NCI-H187 treated with DMSO at 0.1 percent for 48 hours (cell line): ENCODE data around the gene TET3.

ENCODE experiments used
- DNase-seq: peaks from one replicate; lab custom pipeline; 2025; lab: John Stamatoyannopoulos, UW

Gene TET3

GRCh38 chr2:74005786-74006185 lies 21.1 kb downstream of the TET3 start:
- DNase-seq, result no peak

GRCh38 chr2:74006459-74006858 lies 21.7 kb downstream of the TET3 start:
- DNase-seq, result no peak

GRCh38 chr2:74007121-74007520 lies 22.4 kb downstream of the TET3 start:
- no peak for DNase-seq

GRCh38 chr2:74007711-74008110 lies 23.0 kb downstream of the TET3 start:
- no peak for DNase-seq

- DNase-seq, result no peak
These were observed 24.2 kb downstream of the TET3 start for GRCh38 chr2:74008761-74009395.

- no peak for DNase-seq
These were observed 24.9 kb downstream of the TET3 start for GRCh38 chr2:74009577-74009976.

GRCh38 chr2:74010087-74010541 lies 25.4 kb downstream of the TET3 start:
- DNase-seq, result no peak

GRCh38 chr2:74011246-74011645 lies 26.5 kb downstream of the TET3 start:
- no peak for DNase-seq

- DNase-seq, result no peak
These were observed 30.1 kb downstream of the TET3 start for GRCh38 chr2:74014813-74015212.

GRCh38 chr2:74017223-74017622 lies 32.5 kb downstream of the TET3 start:
- no peak for DNase-seq

GRCh38 chr2:74019516-74019915 lies 34.8 kb downstream of the TET3 start:
- no peak for DNase-seq

- no peak for DNase-seq
These were observed 36.1 kb downstream of the TET3 start for GRCh38 chr2:74020702-74021406.

GRCh38 chr2:74021407-74021755 lies 36.7 kb downstream of the TET3 start:
- no peak for DNase-seq

- no peak for DNase-seq
These were observed 39.5 kb downstream of the TET3 start for GRCh38 chr2:74024216-74024615.

- DNase-seq, result no peak
These were observed 41.4 kb downstream of the TET3 start for GRCh38 chr2:74025971-74026612.

GRCh38 chr2:74026687-74027241 lies 42.1 kb downstream of the TET3 start:
- DNase-seq, result no peak

GRCh38 chr2:74027496-74027895 lies 42.8 kb downstream of the TET3 start:
- no peak for DNase-seq

GRCh38 chr2:74028290-74028689 lies 43.6 kb downstream of the TET3 start:
- DNase-seq, result no peak

- DNase-seq, result no peak
These were observed 44.0 kb downstream of the TET3 start for GRCh38 chr2:74028741-74029140.

- DNase-seq, result no peak
These were observed 45.1 kb downstream of the TET3 start for GRCh38 chr2:74029714-74030397.

GRCh38 chr2:74031221-74031620 lies 46.5 kb downstream of the TET3 start:
- no peak for DNase-seq

GRCh38 chr2:74031959-74032287 lies 47.2 kb downstream of the TET3 start:
- DNase-seq, result no peak

GRCh38 chr2:74033375-74033774 lies 48.7 kb downstream of the TET3 start:
- no peak for DNase-seq
